ENCODE measurements around the gene L3MBTL4.

The L3MBTL4 gene

DNA sequence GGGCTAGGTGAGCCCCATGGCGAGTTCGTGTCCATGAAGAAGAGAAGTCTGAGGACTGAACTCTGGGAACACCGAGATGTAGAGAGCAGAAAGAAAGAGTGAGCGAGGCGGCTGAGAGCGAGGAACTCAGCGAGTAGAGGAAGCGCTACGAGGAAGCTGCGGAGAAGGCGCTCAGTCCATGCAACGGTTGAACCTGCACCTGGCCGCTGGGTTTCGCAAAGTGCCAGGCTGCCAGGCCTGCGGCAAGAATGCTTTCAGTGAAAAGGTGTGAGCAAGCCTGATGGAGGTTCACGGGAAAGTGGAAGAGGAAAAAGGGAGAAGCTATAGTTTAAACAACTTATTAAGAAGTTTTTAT lies 268.4 kb downstream of the L3MBTL4 start:
- TF ChIP-seq BACH2 (CRISPR knock-in tag; IDR thresholded peaks at IDR 0.05; ENCODE audit: borderline replicate concordance) = no peak
- no peak for TF ChIP-seq ZNF8 (CRISPR knock-in tag; IDR thresholded peaks at IDR 0.05)
- TF ChIP-seq RARB (CRISPR knock-in tag; IDR thresholded peaks at IDR 0.05) = no peak
- TF ChIP-seq ISL1 (CRISPR knock-in tag; IDR thresholded peaks at IDR 0.05) = no peak
- TF ChIP-seq GLIS3 (CRISPR knock-in tag; IDR thresholded peaks at IDR 0.05) = no peak
- TF ChIP-seq TOX (CRISPR knock-in tag; IDR thresholded peaks at IDR 0.05; ENCODE audit: borderline replicate concordance) = no peak
- TF ChIP-seq ZNF565 (CRISPR knock-in tag; conservative IDR thresholded peaks at IDR 0.05; ENCODE audit: low read depth) = no peak
- no peak for TF ChIP-seq ARNTL (CRISPR knock-in tag; IDR thresholded peaks at IDR 0.05; ENCODE audit: borderline replicate concordance, low read depth)
- TF ChIP-seq, protein P1, sequence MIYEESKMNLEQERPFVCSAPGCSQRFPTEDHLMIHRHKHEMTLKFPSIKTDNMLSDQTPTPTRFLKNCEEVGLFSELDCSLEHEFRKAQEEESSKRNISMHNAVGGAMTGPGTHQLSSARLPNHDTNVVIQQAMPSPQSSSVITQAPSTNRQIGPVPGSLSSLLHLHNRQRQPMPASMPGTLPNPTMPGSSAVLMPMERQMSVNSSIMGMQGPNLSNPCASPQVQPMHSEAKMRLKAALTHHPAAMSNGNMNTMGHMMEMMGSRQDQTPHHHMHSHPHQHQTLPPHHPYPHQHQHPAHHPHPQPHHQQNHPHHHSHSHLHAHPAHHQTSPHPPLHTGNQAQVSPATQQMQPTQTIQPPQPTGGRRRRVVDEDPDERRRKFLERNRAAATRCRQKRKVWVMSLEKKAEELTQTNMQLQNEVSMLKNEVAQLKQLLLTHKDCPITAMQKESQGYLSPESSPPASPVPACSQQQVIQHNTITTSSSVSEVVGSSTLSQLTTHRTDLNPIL (CRISPR knock-in tag; IDR thresholded peaks at IDR 0.05; ENCODE audit: low read depth) = no peak
- TF ChIP-seq, protein P2, sequence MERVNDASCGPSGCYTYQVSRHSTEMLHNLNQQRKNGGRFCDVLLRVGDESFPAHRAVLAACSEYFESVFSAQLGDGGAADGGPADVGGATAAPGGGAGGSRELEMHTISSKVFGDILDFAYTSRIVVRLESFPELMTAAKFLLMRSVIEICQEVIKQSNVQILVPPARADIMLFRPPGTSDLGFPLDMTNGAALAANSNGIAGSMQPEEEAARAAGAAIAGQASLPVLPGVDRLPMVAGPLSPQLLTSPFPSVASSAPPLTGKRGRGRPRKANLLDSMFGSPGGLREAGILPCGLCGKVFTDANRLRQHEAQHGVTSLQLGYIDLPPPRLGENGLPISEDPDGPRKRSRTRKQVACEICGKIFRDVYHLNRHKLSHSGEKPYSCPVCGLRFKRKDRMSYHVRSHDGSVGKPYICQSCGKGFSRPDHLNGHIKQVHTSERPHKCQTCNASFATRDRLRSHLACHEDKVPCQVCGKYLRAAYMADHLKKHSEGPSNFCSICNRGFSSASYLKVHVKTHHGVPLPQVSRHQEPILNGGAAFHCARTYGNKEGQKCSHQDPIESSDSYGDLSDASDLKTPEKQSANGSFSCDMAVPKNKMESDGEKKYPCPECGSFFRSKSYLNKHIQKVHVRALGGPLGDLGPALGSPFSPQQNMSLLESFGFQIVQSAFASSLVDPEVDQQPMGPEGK (CRISPR knock-in tag; IDR thresholded peaks at IDR 0.05; ENCODE audit: borderline replicate concordance) = no peak
- TF ChIP-seq, protein P3, sequence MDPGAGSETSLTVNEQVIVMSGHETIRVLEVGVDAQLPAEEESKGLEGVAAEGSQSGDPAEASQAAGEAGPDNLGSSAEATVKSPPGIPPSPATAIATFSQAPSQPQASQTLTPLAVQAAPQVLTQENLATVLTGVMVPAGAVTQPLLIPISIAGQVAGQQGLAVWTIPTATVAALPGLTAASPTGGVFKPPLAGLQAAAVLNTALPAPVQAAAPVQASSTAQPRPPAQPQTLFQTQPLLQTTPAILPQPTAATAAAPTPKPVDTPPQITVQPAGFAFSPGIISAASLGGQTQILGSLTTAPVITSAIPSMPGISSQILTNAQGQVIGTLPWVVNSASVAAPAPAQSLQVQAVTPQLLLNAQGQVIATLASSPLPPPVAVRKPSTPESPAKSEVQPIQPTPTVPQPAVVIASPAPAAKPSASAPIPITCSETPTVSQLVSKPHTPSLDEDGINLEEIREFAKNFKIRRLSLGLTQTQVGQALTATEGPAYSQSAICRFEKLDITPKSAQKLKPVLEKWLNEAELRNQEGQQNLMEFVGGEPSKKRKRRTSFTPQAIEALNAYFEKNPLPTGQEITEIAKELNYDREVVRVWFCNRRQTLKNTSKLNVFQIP (CRISPR knock-in tag; IDR thresholded peaks at IDR 0.05; ENCODE audit: borderline replicate concordance, low read depth) = no peak
- TF ChIP-seq PPARA (CRISPR knock-in tag; IDR thresholded peaks at IDR 0.05; ENCODE audit: borderline replicate concordance) = no peak
- ATAC-seq = no peak

DNA sequence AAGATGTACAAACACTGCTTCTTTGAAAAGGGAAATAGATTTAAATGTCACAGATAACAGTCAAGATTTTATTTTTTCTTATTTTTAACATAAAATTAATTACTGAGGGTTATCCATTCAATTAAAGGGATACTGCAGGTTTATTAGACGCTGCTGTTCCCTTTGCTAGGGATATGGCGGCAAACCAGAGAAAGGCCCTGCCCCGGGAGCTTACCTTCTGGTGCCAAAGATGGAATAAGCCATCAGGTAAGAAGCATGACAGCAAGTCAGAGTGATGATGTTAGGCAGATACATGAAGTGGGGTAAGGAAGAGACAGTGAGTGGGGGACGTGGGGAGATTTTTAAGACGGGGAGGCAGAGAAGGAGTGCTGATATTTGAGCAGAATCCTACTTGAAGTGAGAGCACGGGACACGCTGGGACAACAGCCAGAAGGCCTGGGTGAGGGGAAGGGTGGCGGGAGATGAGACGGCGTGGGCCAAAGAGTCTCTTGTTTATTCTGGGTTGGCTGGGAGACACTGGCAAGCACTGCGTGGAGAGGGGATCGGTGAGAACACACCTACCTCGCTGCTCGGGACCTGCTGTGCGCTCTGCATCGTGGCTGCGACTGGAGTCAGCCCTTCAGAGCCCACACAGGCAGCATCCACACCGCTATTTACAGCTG lies 268.9 kb downstream of the L3MBTL4 start:
- TF ChIP-seq, protein P4, sequence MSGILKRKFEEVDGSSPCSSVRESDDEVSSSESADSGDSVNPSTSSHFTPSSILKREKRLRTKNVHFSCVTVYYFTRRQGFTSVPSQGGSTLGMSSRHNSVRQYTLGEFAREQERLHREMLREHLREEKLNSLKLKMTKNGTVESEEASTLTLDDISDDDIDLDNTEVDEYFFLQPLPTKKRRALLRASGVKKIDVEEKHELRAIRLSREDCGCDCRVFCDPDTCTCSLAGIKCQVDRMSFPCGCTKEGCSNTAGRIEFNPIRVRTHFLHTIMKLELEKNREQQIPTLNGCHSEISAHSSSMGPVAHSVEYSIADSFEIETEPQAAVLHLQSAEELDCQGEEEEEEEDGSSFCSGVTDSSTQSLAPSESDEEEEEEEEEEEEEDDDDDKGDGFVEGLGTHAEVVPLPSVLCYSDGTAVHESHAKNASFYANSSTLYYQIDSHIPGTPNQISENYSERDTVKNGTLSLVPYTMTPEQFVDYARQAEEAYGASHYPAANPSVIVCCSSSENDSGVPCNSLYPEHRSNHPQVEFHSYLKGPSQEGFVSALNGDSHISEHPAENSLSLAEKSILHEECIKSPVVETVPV (CRISPR knock-in tag; IDR thresholded peaks at IDR 0.05) = no peak
- no peak for TF ChIP-seq RARB (CRISPR knock-in tag; IDR thresholded peaks at IDR 0.05)
- TF ChIP-seq SNAI2 (CRISPR knock-in tag; IDR thresholded peaks at IDR 0.05) = no peak
- no peak for TF ChIP-seq PPARA (CRISPR knock-in tag; IDR thresholded peaks at IDR 0.05; ENCODE audit: borderline replicate concordance)
- no peak for TF ChIP-seq ZNF565 (CRISPR knock-in tag; conservative IDR thresholded peaks at IDR 0.05; ENCODE audit: low read depth)
- no peak for TF ChIP-seq ARNTL (CRISPR knock-in tag; IDR thresholded peaks at IDR 0.05; ENCODE audit: borderline replicate concordance, low read depth)
- TF ChIP-seq BACH2 (CRISPR knock-in tag; IDR thresholded peaks at IDR 0.05; ENCODE audit: borderline replicate concordance) = no peak
- TF ChIP-seq TCF4 (CRISPR knock-in tag; IDR thresholded peaks at IDR 0.05; ENCODE audit: borderline replicate concordance) = no peak
- TF ChIP-seq ZFP30 (CRISPR knock-in tag; IDR thresholded peaks at IDR 0.05) = no peak
- TF ChIP-seq, protein P3 (CRISPR knock-in tag; IDR thresholded peaks at IDR 0.05; ENCODE audit: borderline replicate concordance, low read depth) = no peak
- no peak for TF ChIP-seq ZFP3 (CRISPR knock-in tag; IDR thresholded peaks at IDR 0.05)
- no peak for TF ChIP-seq ZNF8 (CRISPR knock-in tag; IDR thresholded peaks at IDR 0.05)
- TF ChIP-seq OSR1 (CRISPR knock-in tag; IDR thresholded peaks at IDR 0.05) = no peak
- TF ChIP-seq ISL1 (CRISPR knock-in tag; IDR thresholded peaks at IDR 0.05) = no peak
- TF ChIP-seq, protein P2 (CRISPR knock-in tag; IDR thresholded peaks at IDR 0.05; ENCODE audit: borderline replicate concordance) = no peak
- TF ChIP-seq, protein P5, sequence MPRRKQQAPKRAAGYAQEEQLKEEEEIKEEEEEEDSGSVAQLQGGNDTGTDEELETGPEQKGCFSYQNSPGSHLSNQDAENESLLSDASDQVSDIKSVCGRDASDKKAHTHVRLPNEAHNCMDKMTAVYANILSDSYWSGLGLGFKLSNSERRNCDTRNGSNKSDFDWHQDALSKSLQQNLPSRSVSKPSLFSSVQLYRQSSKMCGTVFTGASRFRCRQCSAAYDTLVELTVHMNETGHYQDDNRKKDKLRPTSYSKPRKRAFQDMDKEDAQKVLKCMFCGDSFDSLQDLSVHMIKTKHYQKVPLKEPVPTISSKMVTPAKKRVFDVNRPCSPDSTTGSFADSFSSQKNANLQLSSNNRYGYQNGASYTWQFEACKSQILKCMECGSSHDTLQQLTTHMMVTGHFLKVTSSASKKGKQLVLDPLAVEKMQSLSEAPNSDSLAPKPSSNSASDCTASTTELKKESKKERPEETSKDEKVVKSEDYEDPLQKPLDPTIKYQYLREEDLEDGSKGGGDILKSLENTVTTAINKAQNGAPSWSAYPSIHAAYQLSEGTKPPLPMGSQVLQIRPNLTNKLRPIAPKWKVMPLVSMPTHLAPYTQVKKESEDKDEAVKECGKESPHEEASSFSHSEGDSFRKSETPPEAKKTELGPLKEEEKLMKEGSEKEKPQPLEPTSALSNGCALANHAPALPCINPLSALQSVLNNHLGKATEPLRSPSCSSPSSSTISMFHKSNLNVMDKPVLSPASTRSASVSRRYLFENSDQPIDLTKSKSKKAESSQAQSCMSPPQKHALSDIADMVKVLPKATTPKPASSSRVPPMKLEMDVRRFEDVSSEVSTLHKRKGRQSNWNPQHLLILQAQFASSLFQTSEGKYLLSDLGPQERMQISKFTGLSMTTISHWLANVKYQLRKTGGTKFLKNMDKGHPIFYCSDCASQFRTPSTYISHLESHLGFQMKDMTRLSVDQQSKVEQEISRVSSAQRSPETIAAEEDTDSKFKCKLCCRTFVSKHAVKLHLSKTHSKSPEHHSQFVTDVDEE (CRISPR knock-in tag; IDR thresholded peaks at IDR 0.05) = no peak
- TF ChIP-seq TOX (CRISPR knock-in tag; IDR thresholded peaks at IDR 0.05; ENCODE audit: borderline replicate concordance) = no peak
- TF ChIP-seq ESRRG (CRISPR knock-in tag; IDR thresholded peaks at IDR 0.05) = no peak
- TF ChIP-seq ZC3H10 (CRISPR knock-in tag; IDR thresholded peaks at IDR 0.05) = no peak
- no peak for TF ChIP-seq CSDC2 (CRISPR knock-in tag; IDR thresholded peaks at IDR 0.05)
- ATAC-seq = no peak
